Right atrium auricular region (tissue), 2 donors: ENCODE measurements around the gene CCL4. TPM values are rescaled to one million over a fixed set of nuclear protein-coding genes. Genes with fewer than 3 reads are reported as not detected.

Experiments
- DNase-seq: peaks from one replicate; pipeline ENCODE4 v3.0.0-alpha.2; 2019; ENCODE audit warnings: low spot score
- H3K27ac ChIP-seq, 2 donors: fragments of 200-600 bp; sonication (generic); 1 replicate in 1 of 2; 2 replicates in 1 of 2; pipeline ENCODE4 v1.5.1; 2016 to 2019
- H3K27me3 ChIP-seq, 2 donors: fragments of 200-600 bp; sonication (generic); one replicate each; pipeline versions ENCODE4 v1.5.1 to v1.6.0; 2017 to 2019
- H3K36me3 ChIP-seq: fragments of 200-600 bp; sonication (generic); one replicate; pipeline ENCODE4 v1.5.1; 2016
- H3K4me1 ChIP-seq, 2 donors: fragments of 200-600 bp; sonication (generic); one replicate each; pipeline versions ENCODE4 v1.5.1 to v1.6.0; 2017 to 2019
- H3K4me3 ChIP-seq, 2 donors: fragments of 200-600 bp; sonication (generic); 1 replicate in 1 of 2; 2 replicates in 1 of 2; pipeline ENCODE4 v1.5.1; 2017 to 2019; ENCODE audit warnings: mild to moderate bottlenecking in 1 of 2, moderate library complexity in 1 of 2
- H3K9me3 ChIP-seq, 2 donors: fragments of 200-600 bp; sonication (generic); one replicate each; pipeline ENCODE4 v1.5.1; 2019
- CTCF ChIP-seq, 2 donors: fragments of 200-600 bp; sonication (generic); IDR thresholded peaks; one replicate each; pipeline ENCODE4 v1.5.1; 2019; ENCODE audit warnings: antibody characterized with exemption in 2 of 2
- total RNA-seq, 2 donors: library from RNA; depleted of rRNA; stranded (reverse); fragments of >200 nt; gene quantifications; one replicate each; pipeline ENCODE4 v1.1.0, GENCODE V29; 2016

Gene CCL4
- total RNA-seq, 2 donors from 2014 or later: 1.7 to 2.8 TPM

GRCh38 chr17:36144014-36144413, 40.4 kb downstream of the CCL4 start:
- H3K9me3 ChIP-seq: no peaks in the 10 kb centered on the region
- no peak for DNase-seq
- no peak for TF ChIP-seq CTCF (IDR thresholded peaks at IDR 0.05)

GRCh38 chr17:36144981-36145729, 41.5 kb downstream of the CCL4 start:
- no peaks in the 10 kb centered on the region for H3K36me3 ChIP-seq
- DNase-seq: no peak

More at GRCh38 chr17:36144014-36144413, 40.4 kb downstream of the CCL4 start:
- Histone ChIP-seq H3K4me1 (no peaks in the 10 kb centered on the region), H3K27ac (no peak overlapping the region), H3K36me3 (no peaks in the 10 kb centered on the region), H3K27me3 (no peaks in the 10 kb centered on the region), H3K4me3 (no peak overlapping the region)

GRCh38 chr17:36147601-36148000, 44.0 kb downstream of the CCL4 start:
- Histone ChIP-seq H3K27me3 (no peaks in the 10 kb centered on the region), H3K4me1 (no peaks in the 10 kb centered on the region), H3K9me3 (no peaks in the 10 kb centered on the region), H3K36me3 (no peaks in the 10 kb centered on the region), H3K4me3 (no peak overlapping the region), H3K27ac (no peak overlapping the region)
- TF ChIP-seq CTCF (IDR thresholded peaks at IDR 0.05): no peak
- no peak for DNase-seq

More at GRCh38 chr17:36144981-36145729, 41.5 kb downstream of the CCL4 start:
- H3K4me3 ChIP-seq: no peak overlapping the region
- no peaks in the 10 kb centered on the region for H3K27me3 ChIP-seq
- no peak for TF ChIP-seq CTCF (IDR thresholded peaks at IDR 0.05)
- H3K9me3 ChIP-seq: no peaks in the 10 kb centered on the region
- H3K4me1 ChIP-seq: no peaks in the 10 kb centered on the region
- no peak overlapping the region for H3K27ac ChIP-seq

DNA sequence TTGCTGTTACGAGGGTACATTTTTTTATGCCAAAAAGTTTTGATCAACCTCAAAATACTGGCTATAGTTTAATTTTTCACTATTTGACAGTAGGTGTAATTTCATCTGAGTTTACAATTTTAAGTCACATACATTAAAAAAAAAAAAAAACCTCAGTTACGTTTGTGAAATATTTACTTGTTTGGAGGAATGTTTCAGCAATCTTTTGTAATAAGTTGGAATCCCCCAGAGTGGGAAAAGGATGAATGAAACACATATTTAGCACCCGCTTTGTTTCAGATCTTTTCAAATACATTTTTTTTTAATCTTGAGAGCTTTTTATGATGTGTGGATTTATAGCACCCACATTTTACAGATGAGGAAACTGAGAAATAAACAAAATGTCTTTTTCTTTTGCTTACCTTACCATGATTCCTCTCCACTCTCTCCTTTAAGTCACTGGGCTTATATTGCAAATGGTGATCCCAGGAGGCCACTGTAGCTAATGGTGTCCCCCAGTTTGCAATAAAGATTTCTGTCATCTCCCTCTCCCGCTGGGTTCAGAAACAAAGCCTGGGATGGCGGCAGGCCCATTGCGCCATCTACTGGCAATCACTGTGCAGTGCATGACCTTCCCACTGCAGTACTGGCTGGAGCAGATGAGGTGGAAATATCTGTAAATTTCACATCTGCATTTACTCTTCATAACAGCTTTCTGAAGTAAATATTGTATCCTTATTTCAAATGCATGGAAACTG, 45.1 kb downstream of the CCL4 start:
- no peaks in the 10 kb centered on the region for H3K4me1 ChIP-seq
- no peaks in the 10 kb centered on the region for H3K9me3 ChIP-seq
- no peaks in the 10 kb centered on the region for H3K36me3 ChIP-seq
- no peak overlapping the region for H3K27ac ChIP-seq
- no peaks in the 10 kb centered on the region for H3K27me3 ChIP-seq
- TF ChIP-seq CTCF (IDR thresholded peaks at IDR 0.05): peak; percentile 83 to 97
- H3K4me3 ChIP-seq: no peak overlapping the region
- DNase-seq: peak; percentile 72

- TF ChIP-seq CTCF (IDR thresholded peaks at IDR 0.05): peak in 1 of 2 donors; percentile 21
- no peaks in the 10 kb centered on the region for H3K36me3 ChIP-seq
- peak; percentile 61 for DNase-seq
- H3K4me3 ChIP-seq: no peak overlapping the region
- no peak overlapping the region for H3K27ac ChIP-seq
- no peaks in the 10 kb centered on the region for H3K4me1 ChIP-seq
- no peaks in the 10 kb centered on the region for H3K27me3 ChIP-seq
- H3K9me3 ChIP-seq: no peaks in the 10 kb centered on the region
These were observed 45.7 kb downstream of the CCL4 start for GRCh38 chr17:36149296-36149820.
